HepG2 (cell line): ENCODE results near the gene SHC1. TPM values are rescaled to one million over a fixed set of nuclear protein-coding genes. Genes with fewer than 3 reads are reported as not detected.

Source experiments
- ATF4 ChIP-seq, 2 experiments: fragments of 450-650 bp in 1 of 2; sonication (generic) in 1 of 2; formaldehyde crosslinking; IDR thresholded peaks; 2 replicates each; pipeline versions ENCODE4 v1.5.0 to v1.8.0; 2020 to 2022; ENCODE audit warnings: mild to moderate bottlenecking in 1 of 2, missing genetic modification reagents in 1 of 2
- BCL3 ChIP-seq: sonication (generic); formaldehyde crosslinking; IDR thresholded peaks from 2 replicates; pipeline ENCODE4 v1.5.1; 2020; ENCODE audit warnings: mild to moderate bottlenecking, missing genetic modification reagents, moderate library complexity
- HNRNPH1 ChIP-seq: fragments of 200-400 bp; formaldehyde crosslinking; optimal IDR thresholded peaks from 2 replicates; pipeline ENCODE3; 2017; ENCODE audit warnings: mild to moderate bottlenecking, low read depth, low read length
- HOXA3 ChIP-seq: sonication (generic); formaldehyde crosslinking; IDR thresholded peaks from 2 replicates; pipeline ENCODE4 v1.5.0; 2020; ENCODE audit warnings: missing genetic modification reagents
- KLF16 ChIP-seq, 2 experiments: sonication (generic) in 1 of 2; formaldehyde crosslinking in 1 of 2; IDR thresholded peaks; 2 replicates each; pipeline versions ENCODE4 v1.6.1 to v1.8.0; 2016 to 2023; ENCODE audit warnings: missing genetic modification reagents in 2 of 2, missing compliant biosample characterization in 1 of 2
- MYC ChIP-seq: sonication (generic); formaldehyde crosslinking; IDR thresholded peaks from 2 replicates; pipeline ENCODE4 v1.9.0; 2021; ENCODE audit warnings: missing genetic modification reagents, borderline replicate concordance
- NR2C2 ChIP-seq: sonication (generic); formaldehyde crosslinking; IDR thresholded peaks from 2 replicates; pipeline ENCODE4 v1.4.0; 2020; ENCODE audit warnings: missing genetic modification reagents, mild to moderate bottlenecking, moderate library complexity, borderline replicate concordance
- PITX1 ChIP-seq: sonication (generic); formaldehyde crosslinking; IDR thresholded peaks from 2 replicates; pipeline ENCODE4 v1.5.1; 2020; ENCODE audit warnings: mild to moderate bottlenecking, missing genetic modification reagents
- SIN3B ChIP-seq: fragments of 150-350 bp; IDR thresholded peaks from 2 replicates; pipeline ENCODE4 v1.6.1; 2014; ENCODE audit warnings: low read length
- SKI ChIP-seq: fragments of 450-650 bp; IDR thresholded peaks from one replicate; pipeline ENCODE4 v1.6.1; 2018; ENCODE audit warnings: mild to moderate bottlenecking; ENCODE audit not compliant: partially characterized antibody
- TBX3 ChIP-seq: fragments of 450-650 bp; IDR thresholded peaks from 2 replicates; pipeline ENCODE4 v1.6.1; 2017; ENCODE audit warnings: antibody characterized with exemption, mild to moderate bottlenecking, inconsistent platforms, borderline replicate concordance
- TRAFD1 ChIP-seq: sonication (generic); formaldehyde crosslinking; IDR thresholded peaks from 2 replicates; pipeline ENCODE4 v1.5.1; 2020; ENCODE audit warnings: missing genetic modification reagents, mild to moderate bottlenecking, borderline replicate concordance
- ZNF263 ChIP-seq: sonication (generic); formaldehyde crosslinking; IDR thresholded peaks from 2 replicates; pipeline ENCODE4 v1.4.0; 2020; ENCODE audit warnings: missing genetic modification reagents
- polyA plus RNA-seq, 8 experiments: library from polyadenylated mRNA; depleted of rRNA in 3 of 8; stranded (reverse) in 7 of 8; unstranded in 1 of 8; fragments of >200 nt; fragmentation: Illumina TruSeq in 4 of 8; extraction: Trizol in 4 of 8; gene quantifications; 2 replicates each; pipeline versions ENCODE4 v1.2.1 to v1.2.3, GENCODE V29; 2011 to 2016; ENCODE audit warnings: low read depth in 4 of 8, missing spikeins in 1 of 8, mixed read lengths in 1 of 8; ENCODE audit not compliant: insufficient read depth in 1 of 8
- total RNA-seq, 5 experiments: library from RNA; depleted of rRNA; stranded (reverse); fragments of >200 nt; fragmentation: Illumina TruSeq; extraction: Trizol; gene quantifications; 2 replicates each; pipeline ENCODE4 v1.2.3, GENCODE V29; 2016; ENCODE audit warnings: low read depth in 1 of 5
- TF ChIP-seq, protein P1 (sequence below): sonication (generic); formaldehyde crosslinking; IDR thresholded peaks from 2 replicates; pipeline ENCODE4 v1.4.0; 2020; ENCODE audit warnings: missing genetic modification reagents
- TF ChIP-seq, protein P2 (sequence below): IDR thresholded peaks from 2 replicates; pipeline ENCODE4 v1.6.1; 2012; ENCODE audit warnings: low read length, improper control_type of control experiment

SHC1 gene
- total and polyA plus RNA-seq, 2 of the 13 experiments (the other 11 are each of a cell fraction or from before 2014, with no cell fraction given), result 52.0 to 137 TPM

DNA sequence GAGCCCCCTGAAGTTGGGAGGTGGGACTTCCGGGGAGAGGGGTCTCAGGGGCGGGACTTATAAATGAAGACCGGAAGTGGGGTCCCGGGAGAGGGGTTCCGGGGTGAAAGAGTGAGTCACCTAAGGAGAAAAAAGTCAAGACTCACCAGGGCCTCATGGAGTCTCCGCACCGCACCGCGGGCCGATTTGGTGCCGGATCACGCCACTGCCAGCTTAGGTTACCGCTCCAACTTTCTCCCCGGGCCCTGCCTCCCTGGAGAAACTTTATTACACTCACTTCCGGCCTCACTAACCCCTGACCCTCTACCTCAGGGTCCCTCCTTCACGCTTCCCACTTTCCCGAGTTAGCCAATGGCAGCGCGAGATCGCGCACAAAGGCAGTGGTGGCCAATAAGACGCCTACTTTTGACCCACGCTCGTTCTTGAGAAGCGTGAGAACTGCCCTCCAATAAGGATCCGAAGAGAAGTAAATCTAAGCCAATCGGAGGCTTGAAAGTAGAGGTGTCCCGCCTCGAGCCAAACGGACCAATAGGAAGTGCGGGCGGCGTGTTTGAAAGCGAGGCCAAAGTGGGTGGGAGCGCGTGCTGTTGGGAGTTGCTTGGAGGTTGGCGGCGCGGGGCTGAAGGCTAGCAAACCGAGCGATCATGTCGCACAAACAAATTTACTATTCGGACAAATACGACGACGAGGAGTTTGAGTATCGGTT is 3.7 kb upstream of the SHC1 start, which contains the start of gene CKS1B (continued):
- TF ChIP-seq, protein P1, sequence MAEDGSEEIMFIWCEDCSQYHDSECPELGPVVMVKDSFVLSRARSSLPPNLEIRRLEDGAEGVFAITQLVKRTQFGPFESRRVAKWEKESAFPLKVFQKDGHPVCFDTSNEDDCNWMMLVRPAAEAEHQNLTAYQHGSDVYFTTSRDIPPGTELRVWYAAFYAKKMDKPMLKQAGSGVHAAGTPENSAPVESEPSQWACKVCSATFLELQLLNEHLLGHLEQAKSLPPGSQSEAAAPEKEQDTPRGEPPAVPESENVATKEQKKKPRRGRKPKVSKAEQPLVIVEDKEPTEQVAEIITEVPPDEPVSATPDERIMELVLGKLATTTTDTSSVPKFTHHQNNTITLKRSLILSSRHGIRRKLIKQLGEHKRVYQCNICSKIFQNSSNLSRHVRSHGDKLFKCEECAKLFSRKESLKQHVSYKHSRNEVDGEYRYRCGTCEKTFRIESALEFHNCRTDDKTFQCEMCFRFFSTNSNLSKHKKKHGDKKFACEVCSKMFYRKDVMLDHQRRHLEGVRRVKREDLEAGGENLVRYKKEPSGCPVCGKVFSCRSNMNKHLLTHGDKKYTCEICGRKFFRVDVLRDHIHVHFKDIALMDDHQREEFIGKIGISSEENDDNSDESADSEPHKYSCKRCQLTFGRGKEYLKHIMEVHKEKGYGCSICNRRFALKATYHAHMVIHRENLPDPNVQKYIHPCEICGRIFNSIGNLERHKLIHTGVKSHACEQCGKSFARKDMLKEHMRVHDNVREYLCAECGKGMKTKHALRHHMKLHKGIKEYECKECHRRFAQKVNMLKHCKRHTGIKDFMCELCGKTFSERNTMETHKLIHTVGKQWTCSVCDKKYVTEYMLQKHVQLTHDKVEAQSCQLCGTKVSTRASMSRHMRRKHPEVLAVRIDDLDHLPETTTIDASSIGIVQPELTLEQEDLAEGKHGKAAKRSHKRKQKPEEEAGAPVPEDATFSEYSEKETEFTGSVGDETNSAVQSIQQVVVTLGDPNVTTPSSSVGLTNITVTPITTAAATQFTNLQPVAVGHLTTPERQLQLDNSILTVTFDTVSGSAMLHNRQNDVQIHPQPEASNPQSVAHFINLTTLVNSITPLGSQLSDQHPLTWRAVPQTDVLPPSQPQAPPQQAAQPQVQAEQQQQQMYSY, result peak; percentile 19; the same call in 1 of the 2 replicates
- no peak for TF ChIP-seq BCL3 (CRISPR knock-in tag)
- TF ChIP-seq TRAFD1, result 0 out of 2 replicates have a peak, but pooled peaks have one; percentile 9
- TF ChIP-seq HNRNPH1, result no peak
- 0 out of 2 replicates have a peak, but pooled peaks have one; percentile 42 for TF ChIP-seq HOXA3 (CRISPR knock-in tag)
- peak; percentile 56; the same call in 1 of the 2 replicates for TF ChIP-seq TBX3
- peak; percentile 81; the same call in 1 of the 2 replicates for TF ChIP-seq PITX1
- TF ChIP-seq SKI, result no peak
- TF ChIP-seq, protein P2, sequence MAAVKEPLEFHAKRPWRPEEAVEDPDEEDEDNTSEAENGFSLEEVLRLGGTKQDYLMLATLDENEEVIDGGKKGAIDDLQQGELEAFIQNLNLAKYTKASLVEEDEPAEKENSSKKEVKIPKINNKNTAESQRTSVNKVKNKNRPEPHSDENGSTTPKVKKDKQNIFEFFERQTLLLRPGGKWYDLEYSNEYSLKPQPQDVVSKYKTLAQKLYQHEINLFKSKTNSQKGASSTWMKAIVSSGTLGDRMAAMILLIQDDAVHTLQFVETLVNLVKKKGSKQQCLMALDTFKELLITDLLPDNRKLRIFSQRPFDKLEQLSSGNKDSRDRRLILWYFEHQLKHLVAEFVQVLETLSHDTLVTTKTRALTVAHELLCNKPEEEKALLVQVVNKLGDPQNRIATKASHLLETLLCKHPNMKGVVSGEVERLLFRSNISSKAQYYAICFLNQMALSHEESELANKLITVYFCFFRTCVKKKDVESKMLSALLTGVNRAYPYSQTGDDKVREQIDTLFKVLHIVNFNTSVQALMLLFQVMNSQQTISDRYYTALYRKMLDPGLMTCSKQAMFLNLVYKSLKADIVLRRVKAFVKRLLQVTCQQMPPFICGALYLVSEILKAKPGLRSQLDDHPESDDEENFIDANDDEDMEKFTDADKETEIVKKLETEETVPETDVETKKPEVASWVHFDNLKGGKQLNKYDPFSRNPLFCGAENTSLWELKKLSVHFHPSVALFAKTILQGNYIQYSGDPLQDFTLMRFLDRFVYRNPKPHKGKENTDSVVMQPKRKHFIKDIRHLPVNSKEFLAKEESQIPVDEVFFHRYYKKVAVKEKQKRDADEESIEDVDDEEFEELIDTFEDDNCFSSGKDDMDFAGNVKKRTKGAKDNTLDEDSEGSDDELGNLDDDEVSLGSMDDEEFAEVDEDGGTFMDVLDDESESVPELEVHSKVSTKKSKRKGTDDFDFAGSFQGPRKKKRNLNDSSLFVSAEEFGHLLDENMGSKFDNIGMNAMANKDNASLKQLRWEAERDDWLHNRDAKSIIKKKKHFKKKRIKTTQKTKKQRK, result peak; percentile 65
- TF ChIP-seq SIN3B, result peak; percentile 96
- TF ChIP-seq ZNF263 (CRISPR knock-in tag), result peak; percentile 40; the same call in 1 of the 2 replicates
- TF ChIP-seq ATF4 (CRISPR knock-in tag; IDR thresholded peaks at IDR 0.05), result 0 out of 4 replicates have a peak, but pooled peaks of 1 of the 2 experiments have one; percentile 39
- peak; percentile 93 for TF ChIP-seq MYC
- peak; percentile 98 for TF ChIP-seq NR2C2 (CRISPR knock-in tag)
- peak in 1 of 2 experiments; percentile 58; a peak in 3 of 4 replicates for TF ChIP-seq KLF16 (CRISPR knock-in tag; IDR thresholded peaks at IDR 0.05)
